Calu3 (cell line): ENCODE results near the gene FZD1. TPM values are rescaled to one million over a fixed set of nuclear protein-coding genes. Genes with fewer than 3 reads are reported as not detected.

Source experiments
- BruUV-seq: library from RNA; stranded (reverse); fragments of 400-500 nt; replicated peaks from 2 replicates; lab custom pipeline; 2021; lab: Mats Ljungman, UMichigan
- CTCF ChIA-PET: fragments of 300-600 bp; sonication (Branson Sonifier 250); formaldehyde crosslinking; loops from one replicate; lab custom pipeline; 2022; ENCODE audit warnings: antibody characterized with exemption; lab: Charles Lee
- DNase-seq: peaks from one replicate; pipeline ENCODE4 v3.0.0; 2022
- H3K27ac Mint-ChIP-seq: one replicate; pipeline ENCODE4 v1.8.0; 2022; ENCODE audit warnings: mixed read lengths; ENCODE audit not compliant: unreplicated experiment
- H3K27me3 Mint-ChIP-seq: one replicate; pipeline ENCODE4 v1.8.0; 2022; ENCODE audit warnings: mixed read lengths; ENCODE audit not compliant: unreplicated experiment
- H3K36me3 Mint-ChIP-seq: one replicate; pipeline ENCODE4 v1.8.0; 2022; ENCODE audit warnings: mild to moderate bottlenecking, moderate library complexity, mixed read lengths; ENCODE audit not compliant: insufficient read depth, unreplicated experiment
- H3K4me1 Mint-ChIP-seq: one replicate; pipeline ENCODE4 v1.8.0; 2022; ENCODE audit warnings: mild to moderate bottlenecking, low read depth, mixed read lengths; ENCODE audit not compliant: unreplicated experiment
- H3K4me3 Mint-ChIP-seq: one replicate; pipeline ENCODE4 v1.8.0; 2022; ENCODE audit warnings: mild to moderate bottlenecking, low read depth, moderate library complexity, mixed read lengths; ENCODE audit not compliant: unreplicated experiment
- H3K9me3 Mint-ChIP-seq: one replicate; pipeline ENCODE4 v1.8.0; 2022; ENCODE audit warnings: low read depth, mixed read lengths; ENCODE audit not compliant: unreplicated experiment
- CTCF ChIP-seq: fragments of 200-600 bp; IDR thresholded peaks from one replicate; pipeline ENCODE4 v1.8.0; 2022; ENCODE audit warnings: antibody characterized with exemption; ENCODE audit not compliant: unreplicated experiment
- intact Hi-C: fragments of 100-400 bp; cut with micrococcal nuclease; formaldehyde crosslinking; loops from one replicate; pipeline ENCODE4 v1.10.0; 2022; ENCODE audit not compliant: unreplicated experiment
- total RNA-seq: library from RNA; stranded (reverse); gene quantifications from 2 replicates; pipeline ENCODE4 v1.2.3, GENCODE V29; 2022

Gene FZD1
- total RNA-seq, 1 experiment from 2014 or later = 3.7 TPM

- H3K9me3 Mint-ChIP-seq = no peaks in the 10 kb centered on the region
- H3K4me3 Mint-ChIP-seq = no peak overlapping the region
- H3K27ac Mint-ChIP-seq = no peak overlapping the region
- H3K36me3 Mint-ChIP-seq = no peaks in the 10 kb centered on the region
- H3K27me3 Mint-ChIP-seq = no peaks in the 10 kb centered on the region
- CTCF ChIA-PET = no interaction called here
- peaks cover 4% of the 10 kb centered on the region for H3K4me1 Mint-ChIP-seq
- DNase-seq = no peak
- BruUV-seq = no TSS peak
- intact Hi-C loops = no loop called here
- TF ChIP-seq CTCF = no peak
Observed at GRCh38 chr7:91243591-91244301, 20.5 kb upstream of the FZD1 start.

GRCh38 chr7:91247500-91247899 is 16.7 kb upstream of the FZD1 start:
- H3K27me3 Mint-ChIP-seq = no peaks in the 10 kb centered on the region
- intact Hi-C loops = no loop called here
- CTCF ChIA-PET = interaction anchor here (0.6 kb wide), 1 partner anchor 36 kb away, joined by 10 read pairs; no protein-coding TSS in a partner anchor
- no peaks in the 10 kb centered on the region for H3K36me3 Mint-ChIP-seq
- no peak for DNase-seq
- H3K9me3 Mint-ChIP-seq = no peaks in the 10 kb centered on the region
- H3K4me3 Mint-ChIP-seq = no peak overlapping the region
- no TSS peak for BruUV-seq
- H3K27ac Mint-ChIP-seq = no peak overlapping the region
- no peak for TF ChIP-seq CTCF
- H3K4me1 Mint-ChIP-seq = peaks cover 10% of the 10 kb centered on the region

- Mint-ChIP-seq H3K9me3 (no peaks in the 10 kb centered on the region), H3K27ac (no peak overlapping the region), H3K4me1 (peaks cover 10% of the 10 kb centered on the region), H3K4me3 (no peak overlapping the region), H3K27me3 (no peaks in the 10 kb centered on the region), H3K36me3 (no peaks in the 10 kb centered on the region)
- DNase-seq = no peak
- intact Hi-C loops = no loop called here
- TF ChIP-seq CTCF = no peak
- CTCF ChIA-PET = interaction anchor here (1.2 kb wide), 1 partner anchor 9 kb away, joined by 6 read pairs; no protein-coding TSS in a partner anchor
- BruUV-seq = no TSS peak
Observed at GRCh38 chr7:91248996-91249395, 15.2 kb upstream of the FZD1 start.

- CTCF ChIA-PET = interaction anchor here (1.2 kb wide), 1 partner anchor 10 kb away, joined by 6 read pairs; no protein-coding TSS in a partner anchor
- BruUV-seq = no TSS peak
- DNase-seq = peak; percentile 25
- Mint-ChIP-seq H3K27me3 (no peaks in the 10 kb centered on the region), H3K9me3 (no peaks in the 10 kb centered on the region), H3K4me1 (peaks cover 10% of the 10 kb centered on the region), H3K4me3 (no peak overlapping the region), H3K36me3 (no peaks in the 10 kb centered on the region), H3K27ac (no peak overlapping the region)
- TF ChIP-seq CTCF = no peak
- intact Hi-C loops = no loop called here
Observed at GRCh38 chr7:91249506-91250233, 14.6 kb upstream of the FZD1 start.
